GM12873 (cell line): ENCODE results near the gene PROZ.
A peak's percentile ranks its signal among the peaks of the same experiment; 100 is the strongest.

Experiments used
- TF ChIP-seq, protein P1 (sequence below): IDR thresholded peaks from 2 replicates; pipeline ENCODE4 v1.5.1; 2012; ENCODE audit warnings: low read depth, mild to moderate bottlenecking, moderate library complexity, low read length, control low read depth; ENCODE audit not compliant: insufficient read depth; ENCODE audit errors: missing control alignments

PROZ gene

DNA sequence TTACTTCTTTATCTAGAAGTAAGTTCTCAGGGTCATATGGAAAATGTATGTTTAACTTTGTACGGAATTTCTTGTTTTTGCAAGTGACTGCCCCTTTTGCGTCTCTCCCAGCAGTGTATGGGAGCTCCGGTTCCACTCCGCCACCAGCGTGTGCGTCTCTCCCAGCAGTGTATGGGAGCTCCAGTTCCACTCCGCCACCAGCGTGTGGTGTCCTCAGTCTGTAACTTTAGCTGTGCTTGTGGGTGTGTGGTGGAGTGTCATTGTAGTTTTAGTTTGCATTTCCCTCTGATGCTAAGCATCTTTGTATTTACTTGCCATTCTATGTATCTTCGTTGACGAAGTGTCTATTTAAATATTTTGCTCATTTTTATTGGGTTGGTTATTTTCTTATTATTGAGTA, 53.3 kb downstream of the PROZ start:
- TF ChIP-seq, protein P1, sequence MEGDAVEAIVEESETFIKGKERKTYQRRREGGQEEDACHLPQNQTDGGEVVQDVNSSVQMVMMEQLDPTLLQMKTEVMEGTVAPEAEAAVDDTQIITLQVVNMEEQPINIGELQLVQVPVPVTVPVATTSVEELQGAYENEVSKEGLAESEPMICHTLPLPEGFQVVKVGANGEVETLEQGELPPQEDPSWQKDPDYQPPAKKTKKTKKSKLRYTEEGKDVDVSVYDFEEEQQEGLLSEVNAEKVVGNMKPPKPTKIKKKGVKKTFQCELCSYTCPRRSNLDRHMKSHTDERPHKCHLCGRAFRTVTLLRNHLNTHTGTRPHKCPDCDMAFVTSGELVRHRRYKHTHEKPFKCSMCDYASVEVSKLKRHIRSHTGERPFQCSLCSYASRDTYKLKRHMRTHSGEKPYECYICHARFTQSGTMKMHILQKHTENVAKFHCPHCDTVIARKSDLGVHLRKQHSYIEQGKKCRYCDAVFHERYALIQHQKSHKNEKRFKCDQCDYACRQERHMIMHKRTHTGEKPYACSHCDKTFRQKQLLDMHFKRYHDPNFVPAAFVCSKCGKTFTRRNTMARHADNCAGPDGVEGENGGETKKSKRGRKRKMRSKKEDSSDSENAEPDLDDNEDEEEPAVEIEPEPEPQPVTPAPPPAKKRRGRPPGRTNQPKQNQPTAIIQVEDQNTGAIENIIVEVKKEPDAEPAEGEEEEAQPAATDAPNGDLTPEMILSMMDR = peak; percentile 34

DNA sequence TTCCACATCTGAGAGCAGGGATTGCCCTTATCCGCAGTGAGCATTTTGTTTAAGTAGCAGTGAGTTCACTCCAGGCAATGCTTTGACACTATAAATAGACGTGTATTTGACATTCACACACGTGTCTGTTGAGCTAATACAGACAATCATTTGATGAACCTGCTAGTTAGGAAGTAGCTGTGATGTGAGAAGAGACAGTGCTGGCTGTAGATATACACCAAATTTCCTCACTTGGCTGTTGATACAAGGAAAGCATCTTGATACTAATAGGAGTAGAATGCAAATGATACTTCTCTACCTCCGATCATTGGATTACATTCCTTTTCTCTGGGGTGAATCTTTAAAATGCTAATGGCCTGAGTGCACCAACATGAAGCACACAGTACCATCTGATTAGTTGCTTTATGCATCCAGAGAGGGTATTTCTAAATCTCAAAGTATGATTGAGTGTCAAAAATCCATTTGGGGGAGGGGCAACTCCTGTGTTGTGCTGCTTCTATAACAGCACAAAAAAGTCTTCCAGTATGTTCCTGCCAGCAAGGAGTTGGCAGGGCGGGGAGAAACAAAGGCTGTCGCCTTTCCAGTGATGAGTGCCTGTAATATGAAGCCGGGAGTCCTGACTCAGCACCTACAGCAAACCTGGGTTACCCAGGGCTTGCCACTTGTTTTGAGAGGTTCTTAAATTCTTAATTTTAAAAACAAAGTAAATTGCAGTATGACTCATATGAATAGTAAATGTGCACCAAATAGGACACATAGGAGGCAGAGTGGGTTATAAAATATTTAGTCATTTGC, 58.0 kb downstream of the PROZ start:
- TF ChIP-seq, protein P1 = no peak

DNA sequence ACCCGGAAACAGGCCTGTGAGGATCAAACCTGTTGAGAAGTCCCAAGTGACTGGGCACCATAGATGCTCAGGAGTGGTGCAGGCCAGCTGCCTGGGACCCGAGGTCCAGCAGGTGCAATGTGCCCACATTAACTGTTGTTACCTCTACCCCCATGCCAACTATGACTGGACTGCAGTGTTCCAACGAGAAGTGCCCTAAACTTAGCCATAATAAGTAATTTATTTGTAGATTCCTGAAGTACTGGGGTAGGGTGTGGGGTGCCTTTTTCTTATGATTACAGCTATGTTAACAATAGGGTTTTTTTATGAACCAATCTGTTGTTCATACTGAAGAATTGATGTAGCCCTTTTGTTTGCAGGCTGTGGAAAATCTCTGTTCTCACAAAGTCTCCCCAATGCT, 60.1 kb downstream of the PROZ start:
- TF ChIP-seq, protein P1 = no peak

DNA sequence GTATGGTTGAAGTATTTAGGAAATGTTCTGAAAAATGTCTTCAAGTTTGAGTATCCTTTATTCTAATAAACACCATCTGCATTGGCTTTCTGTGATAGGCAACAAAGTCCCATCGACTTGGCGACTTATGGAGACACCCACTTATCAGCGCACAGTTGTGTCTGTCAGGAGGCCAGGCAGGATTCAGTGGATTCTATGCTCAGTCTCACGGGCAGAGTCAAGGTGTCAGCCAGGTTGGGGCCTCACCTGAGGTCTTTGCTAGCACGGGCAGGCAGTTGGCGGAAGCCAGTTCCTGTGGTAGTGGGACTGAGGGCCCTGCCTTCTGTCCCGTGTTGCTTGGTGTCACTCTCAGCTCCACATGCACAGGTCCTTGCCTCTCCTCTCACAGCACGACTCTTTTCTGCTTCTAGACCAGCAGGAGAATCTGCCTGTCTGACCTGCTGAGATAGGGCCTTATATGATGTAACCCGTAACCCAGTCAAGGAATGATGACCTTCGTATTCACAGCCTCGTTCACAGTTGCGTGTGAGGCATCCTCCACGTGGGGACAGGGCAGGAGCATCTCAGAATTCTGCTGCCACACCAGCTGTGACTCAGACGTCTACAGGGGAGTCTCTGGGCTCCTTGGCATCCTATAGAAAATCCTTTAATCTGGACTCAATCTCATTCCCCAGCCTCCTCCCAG, 61.0 kb downstream of the PROZ start:
- TF ChIP-seq, protein P1 = no peak

DNA sequence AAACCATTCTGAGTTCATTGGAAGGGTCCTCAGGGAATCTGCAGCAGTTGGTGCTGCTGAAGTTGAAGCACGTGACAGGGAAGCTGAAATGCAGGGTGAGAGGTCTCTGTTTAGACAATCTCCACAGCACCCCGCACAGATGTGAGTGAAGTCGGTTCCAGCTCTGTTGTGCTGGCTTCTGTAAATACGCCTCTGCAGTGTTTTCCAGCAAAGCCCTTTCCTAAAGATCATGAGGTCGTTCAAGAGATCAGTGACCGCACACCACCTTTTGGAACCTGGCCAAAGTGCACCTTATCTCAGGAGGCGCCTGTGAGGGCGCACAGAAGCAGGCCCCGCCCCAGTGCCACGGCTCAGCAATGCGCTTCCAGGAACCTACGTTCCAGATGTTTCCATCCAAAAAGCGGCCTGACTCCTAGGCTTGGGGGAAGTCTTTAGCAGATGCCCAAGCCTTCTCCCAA, 61.7 kb downstream of the PROZ start:
- TF ChIP-seq, protein P1 = no peak

DNA sequence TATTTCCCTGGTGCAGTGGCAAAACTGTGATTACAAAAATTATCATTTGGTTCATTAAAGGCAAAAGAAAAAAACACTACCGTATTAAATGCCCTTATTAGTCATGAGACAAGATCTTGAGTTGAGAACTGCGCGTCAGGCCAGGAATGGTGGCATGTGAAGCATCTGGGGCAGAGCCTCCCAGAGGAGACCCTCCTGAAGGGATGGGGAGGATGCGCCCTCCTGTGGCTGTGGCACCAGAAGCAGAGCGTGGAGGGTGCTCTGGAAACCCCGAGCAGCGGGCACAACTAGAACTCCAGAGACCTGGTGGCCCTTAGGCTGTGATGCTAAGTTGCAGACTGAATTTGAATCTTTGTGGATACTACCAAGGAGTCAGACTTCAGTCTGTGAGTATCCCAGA, 62.4 kb downstream of the PROZ start:
- TF ChIP-seq, protein P1 = peak; percentile 13
